ENCODE results near the gene AKR7A3.
"Not testable (repeated sequence)": the region's sequence is repeated elsewhere in the genome, so short reads cannot be mapped to it uniquely, and the experiment has no call there.

Gene AKR7A3

GRCh38 chr1:19287436-19288185 lies 959 bp downstream of the AKR7A3 start:
- no peak for DNase-seq

GRCh38 chr1:19285807-19286206 lies 2.8 kb downstream of the AKR7A3 start:
- DNase-seq = not testable (repeated sequence)

GRCh38 chr1:19285366-19285765 lies 3.2 kb downstream of the AKR7A3 start:
- not testable (repeated sequence) for DNase-seq

- DNase-seq = no peak
Observed at GRCh38 chr1:19284881-19285280, 3.7 kb downstream of the AKR7A3 start.

- no peak for DNase-seq
Observed at GRCh38 chr1:19283891-19284290, 4.7 kb downstream of the AKR7A3 start.

- peak; percentile 49 for DNase-seq
Observed at GRCh38 chr1:19274636-19275035, 13.9 kb downstream of the AKR7A3 start.

- DNase-seq = peak; percentile 43
Observed at GRCh38 chr1:19273844-19274531, 14.6 kb downstream of the AKR7A3 start.

- DNase-seq = no peak
Observed at GRCh38 chr1:19273106-19273843, 15.3 kb downstream of the AKR7A3 start.

- DNase-seq = no peak
Observed at GRCh38 chr1:19272064-19272463, 16.5 kb downstream of the AKR7A3 start.

GRCh38 chr1:19270343-19270730 lies 18.2 kb downstream of the AKR7A3 start:
- not testable (repeated sequence) for DNase-seq

GRCh38 chr1:19269427-19270342 lies 18.9 kb downstream of the AKR7A3 start:
- not testable (repeated sequence) for DNase-seq

- DNase-seq = no peak
Observed at GRCh38 chr1:19268445-19268844, 20.1 kb downstream of the AKR7A3 start.

GRCh38 chr1:19262744-19263143 lies 25.8 kb downstream of the AKR7A3 start:
- DNase-seq = no peak

- DNase-seq = no peak
Observed at GRCh38 chr1:19262047-19262446, 26.5 kb downstream of the AKR7A3 start.

- no peak for DNase-seq
Observed at GRCh38 chr1:19260211-19261138, 28.1 kb downstream of the AKR7A3 start.

- DNase-seq = no peak
Observed at GRCh38 chr1:19258353-19258752, 30.2 kb downstream of the AKR7A3 start.

- no peak for DNase-seq
Observed at GRCh38 chr1:19257178-19257914, 31.2 kb downstream of the AKR7A3 start.

GRCh38 chr1:19256301-19256700 lies 32.3 kb downstream of the AKR7A3 start:
- not testable (repeated sequence) for DNase-seq

GRCh38 chr1:19255288-19255687 lies 33.3 kb downstream of the AKR7A3 start:
- no peak for DNase-seq

GRCh38 chr1:19254416-19254815 lies 34.2 kb downstream of the AKR7A3 start:
- DNase-seq = no peak
